Activated effector memory CD4-positive, alpha-beta T cell treated with anti-CD3 and anti-CD28 coated beads, Interleukin-2, amount 50 U/mL, for 16 hours (primary cell): Measurements from ENCODE around the gene TEX29.
A peak's percentile ranks its signal among the peaks of the same experiment; 100 is the strongest.

Experiments
- DNase-seq: peaks from one replicate; pipeline ENCODE4 v3.0.0-alpha.2; 2020

Gene TEX29

DNA sequence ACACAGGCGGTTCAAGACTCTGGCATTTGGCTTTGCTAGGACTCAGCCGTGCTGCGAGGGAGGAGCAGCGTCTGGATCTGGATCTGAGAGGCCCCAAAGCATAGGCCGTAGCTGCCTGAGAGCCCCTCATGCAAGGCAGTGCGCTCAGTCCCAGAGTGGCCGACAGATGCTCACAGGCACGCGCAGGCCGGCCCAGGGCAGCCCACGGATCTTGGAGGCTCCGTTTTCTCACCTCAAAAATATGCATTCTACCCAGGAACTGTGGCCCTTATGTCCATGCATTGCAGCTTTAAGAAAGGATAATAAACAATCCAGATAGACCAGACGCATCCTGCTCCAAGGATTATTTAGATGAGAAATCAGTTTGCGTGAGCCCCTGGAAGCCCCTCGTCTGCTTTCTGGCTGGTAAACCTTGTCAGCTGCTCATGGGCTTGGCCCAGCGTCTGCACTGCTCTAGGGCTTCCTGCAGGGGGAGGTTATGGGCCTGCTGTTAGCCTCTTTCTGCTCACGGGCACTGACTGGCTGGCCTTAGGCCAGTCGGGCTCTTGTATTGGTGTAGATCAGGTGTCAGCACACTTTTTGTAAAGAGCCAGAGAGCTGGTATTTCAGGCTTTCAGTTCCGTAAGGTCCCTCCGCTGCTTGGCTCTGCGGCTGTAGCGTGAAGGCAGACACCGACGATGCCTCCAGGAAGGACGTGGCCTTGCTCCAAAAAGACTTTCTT lies 24.2 kb downstream of the TEX29 start:
- DNase-seq = peak; percentile 45

DNA sequence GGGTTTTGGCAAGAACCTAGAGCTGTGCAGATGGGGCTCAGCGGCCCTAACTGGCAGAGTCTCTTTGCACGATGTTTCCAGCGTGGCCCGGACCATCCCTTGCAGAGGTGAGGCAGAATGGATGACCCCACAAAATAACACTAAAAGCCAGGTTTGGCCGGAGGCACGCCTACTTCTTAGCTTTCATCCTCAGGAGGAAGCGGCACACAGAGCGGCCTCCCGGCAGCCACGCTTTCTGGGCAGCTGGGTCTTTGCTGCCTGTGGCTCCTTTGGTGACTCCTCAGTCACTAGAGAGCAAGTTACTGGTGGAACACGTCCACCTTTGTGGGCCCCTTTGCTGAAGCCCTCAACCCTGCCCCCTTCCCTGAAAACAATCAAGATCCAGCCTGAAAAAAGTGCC lies 25.2 kb downstream of the TEX29 start:
- peak; percentile 56 for DNase-seq

DNA sequence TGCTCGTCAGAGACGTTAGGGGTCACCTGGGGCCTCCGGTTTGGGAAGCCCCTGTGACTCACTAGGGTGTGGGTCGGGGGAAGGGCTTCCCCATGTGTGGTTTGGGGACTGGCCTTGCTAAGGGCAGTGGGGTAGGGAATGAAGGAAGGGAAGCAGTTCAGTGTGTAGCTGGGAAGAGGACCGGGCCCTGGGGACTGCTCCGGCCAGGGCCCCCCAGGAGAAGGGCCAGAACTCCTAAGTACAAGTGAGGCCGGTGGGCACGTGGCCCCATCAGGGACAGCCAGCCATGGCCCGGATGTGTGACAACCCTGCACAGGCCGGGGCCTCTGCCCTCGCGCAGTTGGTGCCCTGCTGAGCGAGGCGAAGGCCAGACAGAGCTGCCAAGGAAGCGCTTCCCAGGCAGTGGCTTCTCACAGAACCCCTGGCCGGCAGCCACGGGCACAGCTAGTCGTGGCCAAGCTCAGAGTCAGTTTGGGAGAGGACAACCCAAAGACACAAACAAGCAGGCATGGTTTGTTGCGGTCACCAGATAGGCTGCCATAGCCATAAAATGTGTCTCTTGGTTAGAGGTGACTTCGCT lies 25.7 kb downstream of the TEX29 start:
- peak; percentile 55 for DNase-seq

DNA sequence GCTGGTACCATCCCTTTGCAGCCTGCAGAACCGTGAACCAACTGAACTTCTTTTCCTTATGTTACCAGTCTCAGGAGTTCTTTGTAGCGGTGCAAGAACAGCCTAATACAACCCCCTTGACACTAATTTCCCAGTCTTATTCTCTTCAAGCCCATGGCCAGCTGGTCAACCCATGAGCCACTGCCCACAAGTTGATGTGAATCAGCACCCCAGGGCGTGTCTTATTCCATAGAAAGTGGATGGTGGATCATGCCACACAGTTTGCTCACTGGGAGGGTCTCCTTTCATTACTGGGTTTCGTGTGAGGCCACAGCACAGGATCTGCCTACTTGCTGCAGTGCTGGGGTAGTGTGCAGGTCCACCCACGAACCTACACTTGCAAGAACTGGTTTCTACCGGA lies 27.0 kb downstream of the TEX29 start:
- DNase-seq = no peak

DNA sequence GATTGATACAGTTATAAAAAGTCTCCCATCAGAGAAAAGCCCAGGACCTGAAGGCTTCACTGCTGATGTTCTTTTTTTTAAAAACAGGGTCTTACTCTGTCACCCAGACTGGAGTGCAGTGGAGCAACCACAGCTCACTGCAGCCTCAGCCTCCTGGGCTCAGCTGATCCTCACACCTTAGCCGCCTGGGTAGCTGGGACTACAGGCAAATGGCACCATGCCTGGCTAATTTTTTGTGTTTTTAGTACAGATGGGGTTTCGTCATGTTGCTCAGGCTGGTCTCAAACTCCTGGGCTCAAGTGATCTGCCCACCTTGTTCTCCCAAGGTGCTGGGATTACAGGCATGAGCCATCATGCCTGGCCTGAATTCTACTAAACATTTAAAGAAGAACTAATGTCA lies 33.1 kb downstream of the TEX29 start:
- no peak for DNase-seq

DNA sequence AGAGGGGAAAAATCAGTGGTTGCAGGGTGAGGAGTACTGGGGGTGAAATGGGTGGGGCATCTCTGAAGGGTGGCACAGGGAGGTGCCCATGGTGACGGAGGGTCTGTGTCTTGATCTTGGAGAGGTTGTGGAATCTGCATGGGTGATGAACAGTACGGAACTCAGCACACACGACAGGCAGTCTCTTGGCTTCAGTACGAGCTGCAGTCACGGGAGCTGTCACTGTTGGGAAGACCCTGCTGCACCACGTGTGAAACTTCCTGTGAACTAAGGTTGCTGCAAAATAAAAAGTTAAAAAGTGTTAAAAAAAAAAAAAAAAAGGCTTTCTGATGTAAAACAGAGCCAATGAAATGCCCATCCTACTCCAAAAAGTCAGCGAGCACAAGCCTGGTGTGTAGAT lies 34.3 kb downstream of the TEX29 start:
- DNase-seq = no peak

DNA sequence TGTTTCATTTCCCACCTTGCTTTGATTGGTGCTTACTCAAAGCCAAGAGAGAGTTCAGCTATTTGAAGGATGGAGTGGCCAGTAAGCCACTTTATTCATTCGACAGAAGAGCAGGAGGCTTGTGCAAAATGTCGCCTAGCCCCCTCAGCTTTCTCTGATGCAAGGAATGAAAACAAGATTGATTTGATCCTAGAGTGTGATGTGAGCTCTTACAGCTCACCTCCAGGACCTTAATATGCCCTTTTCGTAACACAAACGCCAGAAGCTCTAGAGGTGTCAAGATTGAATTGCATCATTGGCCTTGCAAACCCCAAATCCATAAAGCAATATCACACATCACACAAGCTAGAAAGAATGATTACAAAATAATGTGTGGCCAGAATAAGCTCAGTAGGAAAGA lies 36.4 kb downstream of the TEX29 start:
- DNase-seq = no peak

DNA sequence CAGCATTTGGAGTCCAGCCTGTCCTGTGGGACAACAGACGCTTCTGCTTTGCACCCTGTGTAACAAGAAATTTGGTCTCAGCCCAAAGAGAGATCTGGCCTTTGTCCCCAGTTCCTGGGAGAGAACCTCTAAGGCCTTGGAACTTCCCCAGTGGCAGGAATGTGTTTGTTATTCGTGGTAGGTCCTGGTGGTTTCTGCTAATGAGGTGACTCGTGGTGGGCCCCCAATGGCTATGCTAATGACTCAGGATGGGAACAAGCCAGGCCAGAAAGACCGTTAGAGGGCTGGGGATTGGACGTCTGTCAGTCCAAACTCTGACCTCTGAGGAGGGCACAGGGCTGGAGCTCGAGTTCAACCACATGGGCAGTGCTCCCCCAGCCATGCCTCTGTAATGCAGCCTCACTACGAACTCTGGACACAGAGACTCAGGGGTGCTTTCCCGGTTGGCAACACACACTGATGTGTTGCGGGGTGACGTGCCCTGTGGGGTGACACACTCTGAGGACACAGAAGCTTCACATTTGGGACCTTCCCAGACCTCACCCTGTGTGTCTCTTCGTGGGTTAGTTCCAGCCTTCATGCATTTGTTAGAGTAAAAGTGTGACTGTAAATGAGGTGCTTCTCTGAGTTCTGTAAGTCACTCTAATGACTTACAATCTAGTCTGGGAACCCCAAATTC lies 38.9 kb downstream of the TEX29 start:
- DNase-seq = peak; percentile 59

DNA sequence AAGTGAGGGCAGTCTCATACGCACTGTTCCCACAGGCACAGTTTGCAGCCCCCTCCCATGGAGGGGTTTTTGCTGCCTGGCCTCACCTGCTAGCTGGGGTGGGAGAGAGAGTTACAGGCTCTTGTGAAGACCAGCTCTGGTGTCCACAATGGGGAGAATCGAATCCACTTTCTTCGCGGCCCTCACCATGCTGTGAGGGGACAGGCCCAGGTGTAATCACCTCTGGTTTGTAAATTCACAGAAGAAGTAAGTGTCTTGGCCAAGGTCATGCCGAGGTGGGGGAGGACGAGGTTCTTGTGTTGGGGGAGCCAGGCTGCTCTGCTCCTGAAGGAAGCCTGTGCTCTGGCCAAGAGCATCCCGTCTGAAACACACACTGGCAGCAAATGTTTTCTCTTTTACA lies 39.5 kb downstream of the TEX29 start:
- DNase-seq = peak; percentile 60

DNA sequence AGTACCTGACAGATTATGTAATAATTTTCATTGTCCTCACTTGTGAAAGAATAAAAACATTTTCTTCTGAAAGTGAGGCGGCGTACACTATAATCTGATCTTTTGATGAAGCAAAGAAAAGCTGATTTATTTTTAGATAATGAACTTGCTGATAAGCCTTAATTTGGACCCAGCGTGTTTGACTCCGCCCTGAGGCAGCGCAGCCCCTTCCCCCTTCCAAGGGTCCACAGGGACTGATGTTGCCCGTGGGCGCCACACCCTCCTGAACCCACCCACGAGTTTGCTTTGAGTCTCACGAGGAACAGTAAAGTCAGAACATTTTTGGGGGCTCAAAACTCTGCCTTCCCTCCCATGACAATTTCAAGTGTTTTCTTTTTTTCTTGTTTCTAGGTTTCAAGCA lies 40.0 kb downstream of the TEX29 start:
- peak; percentile 49 for DNase-seq

DNA sequence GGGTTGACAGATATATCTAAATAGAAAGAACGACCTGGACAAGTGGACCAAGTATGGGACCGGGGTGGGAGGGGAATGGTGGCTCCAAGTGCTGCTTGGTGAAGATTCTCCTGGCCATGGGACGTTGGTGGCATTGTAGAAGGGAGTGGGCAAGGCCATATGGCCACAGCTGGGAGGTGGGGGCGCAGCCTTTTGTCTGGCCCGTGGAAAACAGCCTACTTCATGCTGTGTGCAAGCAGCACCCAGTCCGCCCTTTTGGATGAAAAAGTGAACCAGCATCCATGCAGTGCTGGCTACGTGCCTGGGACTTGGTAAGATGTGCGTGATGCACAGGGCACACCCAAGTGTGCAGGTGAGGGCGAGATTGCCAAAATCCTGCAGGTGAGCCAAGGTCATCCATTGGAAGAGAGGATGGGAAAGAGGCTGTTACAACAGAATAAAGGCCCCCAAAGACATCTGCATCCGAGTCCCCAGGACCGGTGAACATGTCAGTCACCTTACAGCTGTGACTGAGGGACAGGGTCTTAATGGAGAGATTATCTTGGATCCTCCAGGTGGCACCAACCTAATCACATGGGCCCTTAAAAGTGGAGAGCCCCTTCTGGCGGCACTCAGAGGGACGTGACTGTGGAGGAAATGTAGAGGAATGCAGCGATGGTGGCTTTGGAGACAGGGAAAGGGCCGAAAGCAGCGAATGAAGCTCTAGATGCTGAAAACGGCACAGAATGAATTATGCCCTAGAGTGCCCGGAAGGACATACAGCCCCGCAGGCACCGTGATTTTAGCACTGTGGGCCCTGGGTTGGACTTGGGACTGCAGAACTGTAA lies 40.8 kb downstream of the TEX29 start:
- peak; percentile 43 for DNase-seq

DNA sequence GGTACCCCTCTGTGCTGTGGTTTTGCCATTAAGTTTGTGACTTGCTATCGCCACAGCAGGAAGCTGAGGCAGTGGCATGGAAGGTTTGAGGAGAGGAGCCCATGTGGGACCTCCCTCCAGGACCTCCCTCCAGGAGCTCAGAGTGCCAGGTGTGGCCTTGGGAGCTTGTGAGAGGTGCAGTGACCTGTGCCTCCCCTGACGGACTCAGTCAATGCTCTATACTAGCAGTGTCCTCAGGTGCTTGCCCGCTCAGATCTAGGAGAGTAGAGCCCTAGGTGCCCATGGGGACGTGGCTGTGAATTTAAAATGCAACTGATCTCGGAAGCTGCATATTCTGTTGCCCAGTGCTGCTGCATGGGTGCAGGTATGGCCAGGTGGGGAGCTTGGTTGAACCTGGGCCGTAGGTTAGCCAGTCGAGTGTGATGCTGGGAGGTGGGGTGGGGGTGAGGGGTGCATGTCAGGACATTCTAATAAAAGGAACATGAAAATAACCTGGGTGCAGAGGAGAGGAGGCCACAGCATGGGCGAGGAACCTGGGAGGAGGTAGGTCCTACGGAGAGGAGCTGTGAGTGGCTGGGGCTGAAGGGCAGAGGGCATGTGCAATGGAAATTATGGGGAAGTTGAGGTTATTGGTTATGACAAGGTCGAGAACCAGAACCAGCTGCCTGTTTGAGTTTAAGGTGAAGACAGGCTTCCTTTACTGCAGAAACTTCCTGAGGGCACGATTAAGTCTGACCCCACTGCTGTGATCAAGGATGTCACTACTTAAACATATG lies 41.6 kb downstream of the TEX29 start:
- no peak for DNase-seq

DNA sequence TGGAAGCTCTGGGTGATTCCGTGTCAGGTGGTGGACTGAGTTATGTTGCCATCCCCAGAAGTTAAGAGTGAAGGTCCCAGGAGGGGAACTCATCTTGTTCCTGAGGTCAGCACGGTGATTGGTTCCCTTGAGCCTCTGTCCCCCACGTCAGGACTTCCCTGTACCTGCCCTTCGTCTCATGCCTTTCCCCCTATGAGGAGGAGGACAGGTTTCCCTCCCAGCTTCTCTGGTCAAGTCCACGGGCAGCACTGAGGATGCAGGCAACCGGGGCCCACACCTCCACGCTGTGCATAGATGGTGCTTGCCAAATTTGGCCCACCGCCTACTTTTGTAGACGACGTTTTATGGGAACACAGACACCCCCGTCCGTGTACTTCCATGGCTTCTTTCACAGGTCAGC lies 42.7 kb downstream of the TEX29 start:
- DNase-seq = no peak

DNA sequence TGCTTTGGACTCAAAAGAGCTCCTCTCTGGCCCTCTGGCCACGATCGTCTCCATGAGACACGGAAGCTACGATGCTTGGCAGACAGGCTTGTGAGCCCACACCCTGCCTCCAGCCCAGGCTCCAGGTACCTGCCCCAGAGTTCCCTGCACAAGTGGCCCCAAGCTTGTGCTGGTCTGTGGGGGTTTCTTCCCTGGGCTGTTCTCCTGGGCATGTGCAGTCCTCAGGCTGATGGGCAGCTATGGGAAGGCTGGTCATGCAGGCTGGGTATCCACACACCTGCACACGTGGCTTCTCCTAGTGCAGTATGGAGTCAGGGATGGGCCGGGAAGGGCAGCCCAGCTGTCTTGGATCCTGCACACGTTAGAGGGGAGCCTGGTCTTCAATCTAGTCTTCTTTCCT lies 43.1 kb downstream of the TEX29 start:
- DNase-seq = no peak

DNA sequence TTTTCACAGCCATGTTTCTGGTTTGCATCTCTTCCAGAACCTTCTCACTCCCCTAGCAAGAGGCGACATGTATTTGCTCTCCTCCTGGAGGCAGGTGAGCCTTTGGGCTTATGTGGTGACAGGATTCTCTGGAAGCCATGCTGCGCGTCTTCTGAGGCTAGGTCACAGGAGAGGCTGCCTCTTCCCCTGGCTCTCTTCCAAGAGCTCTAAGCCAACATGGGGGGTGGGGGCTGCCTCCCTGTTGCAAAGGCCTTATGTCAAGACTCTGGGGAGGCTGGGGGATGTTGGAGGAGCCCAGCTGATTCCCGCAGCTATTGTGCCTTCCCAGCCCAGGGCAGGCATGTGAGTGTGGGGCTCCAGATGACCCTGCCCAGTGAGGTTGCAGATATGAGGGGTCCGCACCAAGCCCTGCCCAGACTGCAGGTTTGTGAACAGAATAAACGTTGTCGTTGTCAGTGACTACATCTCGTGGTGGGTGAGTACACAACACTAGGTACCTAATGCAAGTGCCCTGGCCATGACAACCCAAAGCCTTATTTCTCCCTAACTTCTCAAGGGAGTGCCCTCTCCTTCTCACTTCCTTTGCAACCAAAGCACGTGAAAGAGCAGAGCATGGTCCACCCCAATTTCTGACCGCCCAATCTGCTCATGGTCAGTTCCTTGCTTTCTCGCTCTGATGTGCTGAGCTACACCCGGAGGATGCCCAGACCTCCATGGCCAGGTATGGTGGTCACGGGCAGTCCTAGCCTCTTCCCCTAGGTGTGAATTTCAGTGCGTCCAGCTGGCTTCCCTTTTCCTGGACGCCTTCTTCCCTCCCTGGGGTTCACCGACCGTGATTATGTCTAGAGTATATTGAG lies 44.9 kb downstream of the TEX29 start:
- no peak for DNase-seq

DNA sequence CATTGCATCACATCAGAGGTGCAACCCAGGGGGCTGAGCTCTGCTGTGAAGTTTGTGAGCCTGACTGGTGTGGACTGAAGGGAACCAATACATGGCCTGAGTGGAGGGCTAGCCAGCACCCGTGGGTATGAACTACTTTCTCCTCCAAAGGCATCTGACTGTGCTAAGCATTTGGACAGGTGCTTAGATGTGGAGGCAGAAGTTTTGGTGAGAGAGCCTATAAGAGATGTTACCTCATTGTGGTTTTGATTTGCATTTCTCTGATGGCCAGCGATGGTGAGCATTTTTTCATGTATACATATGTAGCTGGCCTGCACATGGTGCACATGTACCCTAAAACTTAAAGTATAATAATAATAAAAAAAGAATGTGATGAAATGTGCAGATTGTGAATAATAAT lies 46.9 kb downstream of the TEX29 start:
- no peak for DNase-seq

DNA sequence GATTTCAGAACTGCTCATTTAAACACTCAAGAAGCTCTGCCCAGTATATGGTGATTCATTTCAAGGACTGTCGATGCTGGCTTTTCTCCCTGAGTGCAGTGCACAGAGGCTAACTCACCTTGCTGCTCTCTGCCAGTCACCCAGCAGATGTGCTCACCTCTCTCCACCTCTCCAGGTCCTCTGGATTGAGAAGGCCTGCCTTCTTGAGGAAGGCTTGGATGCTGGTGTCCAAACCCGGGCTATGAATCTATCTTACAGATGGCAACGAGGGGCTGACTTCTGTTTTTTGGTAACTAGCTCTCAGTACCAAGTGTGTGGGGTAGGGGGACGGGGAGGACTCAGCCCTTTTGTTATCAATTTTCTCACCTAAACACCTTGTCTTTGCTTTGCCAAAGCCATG lies 47.6 kb downstream of the TEX29 start:
- DNase-seq = no peak

DNA sequence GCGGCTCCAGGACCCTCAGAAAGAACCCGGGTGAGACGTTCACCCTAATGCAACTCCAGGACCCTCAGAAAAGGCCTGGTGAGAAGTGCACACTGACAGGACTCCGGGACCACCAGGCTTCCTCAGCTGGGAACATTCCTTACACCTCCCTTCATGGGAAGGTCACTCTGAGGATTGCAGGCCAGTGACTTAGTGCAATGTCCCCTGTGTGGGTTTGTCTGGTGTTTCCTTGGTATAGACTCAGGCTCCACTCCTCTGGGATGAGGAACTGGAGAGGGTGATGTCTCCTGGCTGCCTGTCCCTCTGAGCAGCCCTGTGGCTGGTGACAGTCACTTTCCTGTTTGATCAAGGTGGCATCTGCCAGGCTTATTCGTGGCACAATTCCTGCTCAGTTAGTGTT lies 49.7 kb downstream of the TEX29 start:
- no peak for DNase-seq

DNA sequence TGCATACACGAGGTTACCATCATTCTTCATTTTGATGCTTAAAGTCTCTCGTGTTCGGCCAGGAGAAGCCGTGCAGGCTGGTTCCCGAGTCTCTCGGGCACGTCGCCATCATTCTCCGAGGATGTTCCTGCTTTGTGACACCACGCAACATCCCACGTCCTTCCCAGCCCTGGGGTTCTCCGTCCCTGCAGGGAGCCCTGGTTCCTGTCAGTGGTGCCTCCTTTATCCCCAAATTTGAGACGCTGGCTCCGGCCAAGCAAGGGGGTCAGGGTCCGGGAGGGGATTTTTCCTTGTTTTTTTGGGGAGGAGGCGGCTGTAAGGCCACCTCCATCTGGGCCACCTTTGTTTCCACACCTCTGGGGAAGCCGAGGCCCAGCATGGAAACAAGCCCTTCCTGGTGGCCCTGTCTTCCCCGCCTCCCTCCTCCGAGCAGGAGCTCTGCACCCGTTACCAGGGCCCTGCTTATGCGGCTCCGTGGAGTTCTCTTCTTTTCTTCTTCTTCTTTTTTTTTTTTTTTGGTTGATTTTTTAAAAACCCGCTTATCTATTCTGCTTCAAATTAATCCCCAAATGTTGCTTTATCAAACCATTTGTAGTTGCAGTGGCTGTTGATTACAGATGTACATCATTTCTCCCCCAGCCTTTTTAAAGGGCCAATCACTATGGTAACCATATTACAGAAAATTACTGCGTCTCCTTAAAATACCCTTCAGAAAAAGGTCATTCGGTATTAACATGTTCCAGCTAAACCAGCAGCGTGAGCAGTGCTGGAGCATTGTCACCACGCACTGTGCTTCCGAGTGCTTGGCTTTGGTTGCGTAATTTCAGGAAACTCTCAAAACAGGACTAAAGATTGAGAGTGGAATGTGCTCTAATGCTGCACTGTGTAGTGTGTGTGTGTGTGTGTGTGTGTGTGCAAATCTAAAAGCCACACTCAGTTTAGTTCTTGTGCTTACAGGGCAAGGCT lies 50.4 kb downstream of the TEX29 start:
- no peak for DNase-seq

DNA sequence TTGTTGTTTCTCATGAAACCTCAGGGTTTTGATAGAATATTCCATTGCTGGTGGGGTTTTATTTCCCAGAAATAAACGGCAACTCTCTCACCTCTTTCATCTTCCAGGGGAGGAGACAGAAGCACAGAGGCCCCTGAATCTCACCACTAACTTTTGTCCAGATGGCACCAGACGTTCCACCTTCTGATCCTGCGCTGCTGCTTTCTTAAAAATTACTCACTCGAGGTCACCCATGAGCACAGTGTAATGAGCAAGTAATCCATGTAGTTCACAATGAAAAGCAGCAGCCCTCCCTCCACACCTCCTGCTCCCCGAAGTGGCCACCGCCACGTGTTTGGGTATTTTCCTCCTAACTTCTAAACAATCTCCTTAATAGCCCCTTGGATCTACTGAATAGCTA lies 51.3 kb downstream of the TEX29 start:
- no peak for DNase-seq
